Epidermal melanocyte (primary cell): ENCODE data around the gene FNTB.

Source experiments
- DNase-seq: peaks from one replicate; pipeline ENCODE4 v3.0.0; 2011; ENCODE audit warnings: low spot score; ENCODE audit not compliant: insufficient read length

The FNTB gene

DNA sequence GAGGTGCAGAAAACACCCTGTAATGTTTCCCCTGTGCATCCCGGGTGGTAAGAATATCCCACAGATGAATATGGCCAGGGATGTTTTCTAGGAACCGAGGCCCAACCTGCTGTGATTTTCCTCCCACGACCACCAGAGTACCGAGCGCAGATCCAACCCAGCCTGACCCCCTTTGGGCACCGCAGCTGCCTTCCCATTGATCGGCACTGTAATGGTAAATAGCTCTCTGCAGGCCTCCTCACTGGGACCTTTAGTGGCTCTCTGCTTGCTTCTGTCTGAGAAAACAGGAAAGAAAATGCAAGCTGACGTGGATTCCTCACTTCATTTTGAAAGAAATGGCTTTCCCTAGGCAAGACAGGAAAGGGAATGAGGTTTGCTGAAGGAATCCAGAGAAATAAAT lies 12.1 kb upstream of the FNTB start:
- no peak for DNase-seq

DNA sequence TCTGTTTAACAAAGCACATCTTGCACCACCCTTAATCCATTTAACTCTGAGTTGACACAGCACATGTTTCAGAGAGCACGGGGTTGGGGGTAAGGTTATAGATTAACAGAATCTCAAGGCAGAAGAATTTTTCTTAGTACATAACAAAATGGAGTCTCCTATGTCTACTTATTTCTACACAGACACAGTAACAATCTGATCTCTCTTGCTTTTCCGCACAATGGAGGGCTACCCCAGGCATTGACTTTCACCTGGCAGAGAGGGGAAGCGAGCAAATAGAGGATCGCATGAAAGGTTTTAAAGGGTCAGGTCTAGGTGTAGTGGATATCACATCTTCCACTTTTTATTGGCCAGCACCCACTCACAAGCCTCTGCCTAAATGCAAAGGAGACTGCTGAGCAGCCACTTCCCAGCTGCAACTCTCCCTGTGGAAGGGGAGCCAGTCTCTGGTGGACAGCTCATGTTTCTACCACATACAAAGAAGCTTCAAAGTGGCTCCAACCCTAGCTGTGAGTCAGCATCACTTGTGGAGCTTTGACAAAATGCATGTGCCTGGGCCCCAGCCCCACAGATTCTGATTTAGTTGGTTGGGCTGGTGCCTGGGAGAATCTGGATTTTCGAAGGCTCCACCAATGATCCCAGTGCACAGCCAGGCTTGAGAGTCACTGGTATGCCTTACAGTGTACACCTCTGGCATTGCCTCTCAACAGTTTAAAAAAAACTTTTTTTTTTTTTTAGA lies 7.2 kb upstream of the FNTB start:
- no peak for DNase-seq

DNA sequence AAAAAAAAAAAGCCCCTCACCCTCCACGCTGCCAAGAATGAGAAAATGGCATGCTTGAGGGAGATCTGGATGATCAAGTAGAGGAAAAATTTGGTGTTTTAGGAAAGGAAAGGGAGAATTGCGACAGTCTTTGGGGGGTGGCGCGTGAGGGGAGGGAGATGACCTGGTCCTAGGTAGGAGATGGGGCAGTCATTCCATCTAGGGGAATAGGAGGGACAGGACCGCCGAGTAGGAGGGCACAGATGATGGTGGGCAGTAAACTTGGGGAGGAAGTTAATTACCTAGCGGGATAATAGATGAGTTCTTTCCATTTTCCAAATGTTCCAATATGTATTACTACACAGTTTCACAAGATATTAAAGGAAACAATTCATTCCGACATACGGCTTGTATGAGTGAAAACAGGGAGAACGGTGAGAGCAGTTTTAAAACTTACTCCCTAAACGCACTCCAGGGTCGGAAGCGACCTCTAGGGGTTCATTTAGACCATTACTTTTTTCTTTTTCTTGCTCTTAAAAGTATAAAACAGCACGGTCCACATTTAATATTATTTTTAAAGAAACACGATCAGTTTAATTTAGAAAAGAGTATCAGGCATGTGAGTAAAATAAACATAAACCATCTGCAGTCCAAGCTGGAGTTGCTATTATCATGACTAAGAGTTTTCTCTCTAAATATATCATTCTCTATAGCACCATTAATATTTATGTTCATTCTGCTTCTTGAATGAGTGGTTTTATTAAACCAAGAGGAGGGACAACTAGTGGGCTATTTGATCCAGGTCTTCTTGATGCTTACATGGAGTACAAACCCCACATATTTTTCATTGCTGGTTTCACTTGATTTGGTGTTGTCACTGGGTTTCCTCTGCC lies 3.0 kb upstream of the FNTB start:
- no peak for DNase-seq

DNA sequence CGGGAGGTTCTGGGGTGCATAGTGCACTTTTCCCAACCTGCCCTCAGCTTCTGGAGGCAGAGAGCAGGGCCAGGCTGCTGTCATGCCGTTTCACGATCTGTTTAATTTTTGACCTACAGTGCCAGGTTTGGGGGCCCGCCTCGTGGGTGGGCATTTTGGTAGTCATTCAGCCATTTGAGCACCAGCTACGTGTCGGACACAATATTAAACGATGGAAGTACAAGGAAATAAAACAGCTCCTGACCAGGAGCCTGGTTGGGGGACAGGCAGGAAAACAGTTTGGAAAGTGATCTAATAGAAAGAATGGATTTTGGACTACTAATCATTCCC lies 708 bp downstream of the FNTB start:
- DNase-seq = no peak

DNA sequence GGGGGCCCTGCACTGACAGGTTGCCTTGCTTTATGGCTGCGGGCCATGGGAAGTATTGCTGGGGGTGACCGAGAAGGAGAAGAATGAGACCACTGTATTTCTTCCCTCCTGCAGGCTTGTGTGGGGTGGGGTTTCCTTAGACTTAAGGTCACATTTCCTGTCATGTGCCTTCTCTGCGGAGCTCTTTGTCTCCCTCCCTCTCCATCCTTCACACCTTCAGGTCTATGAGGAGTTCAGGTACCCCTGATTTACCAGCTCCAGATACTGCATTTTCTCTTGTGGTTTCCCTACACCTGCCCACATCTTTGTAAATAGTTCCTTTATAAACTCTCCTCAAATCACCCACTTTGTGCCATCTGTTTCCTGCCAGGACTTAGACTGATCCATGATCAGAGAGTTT lies 3.6 kb downstream of the FNTB start:
- no peak for DNase-seq

DNA sequence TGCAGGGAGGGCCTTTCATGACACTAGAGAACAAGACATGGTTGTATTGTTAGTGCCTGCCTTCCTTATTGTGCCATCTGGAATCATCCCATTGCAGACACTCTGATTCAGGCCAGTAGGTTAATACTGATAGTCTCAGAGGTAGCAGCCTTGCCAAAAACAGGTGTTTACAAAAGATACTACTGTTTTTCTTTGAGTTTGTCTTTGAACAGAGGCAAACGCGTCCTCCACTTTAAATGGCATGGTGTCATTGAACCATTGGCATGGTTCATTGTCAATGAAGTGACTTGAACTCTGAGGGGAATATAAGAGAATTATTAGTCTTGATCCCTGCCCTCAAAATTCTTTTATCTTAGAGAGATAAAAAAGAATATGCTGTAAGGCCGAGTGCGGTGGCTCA lies 4.2 kb downstream of the FNTB start:
- no peak for DNase-seq

DNA sequence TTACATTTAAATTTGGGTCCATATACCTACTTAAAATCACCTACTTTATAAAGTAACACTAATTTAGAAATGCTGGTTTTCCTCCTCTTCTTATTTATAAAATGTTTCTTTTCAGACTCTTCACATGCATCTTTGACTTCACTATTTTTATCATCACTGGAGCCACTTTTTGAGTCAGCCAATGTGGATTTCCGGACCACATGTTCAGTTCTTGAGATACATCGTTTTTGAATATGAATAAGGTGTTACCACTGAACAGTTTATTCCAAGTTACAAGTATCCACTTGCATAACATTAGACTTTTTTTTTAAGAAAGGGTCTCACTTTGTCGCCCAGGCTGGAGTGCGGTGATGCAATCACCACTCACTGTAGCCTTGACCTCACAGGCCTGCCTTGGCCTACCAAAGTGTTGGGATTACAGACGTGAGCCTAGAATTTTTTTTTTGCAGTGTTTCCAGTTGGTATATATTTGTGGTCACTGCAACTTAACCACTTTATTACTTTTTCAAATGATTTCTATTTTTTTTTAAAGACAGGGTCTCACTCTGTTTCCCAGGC lies 5.7 kb downstream of the FNTB start:
- no peak for DNase-seq

DNA sequence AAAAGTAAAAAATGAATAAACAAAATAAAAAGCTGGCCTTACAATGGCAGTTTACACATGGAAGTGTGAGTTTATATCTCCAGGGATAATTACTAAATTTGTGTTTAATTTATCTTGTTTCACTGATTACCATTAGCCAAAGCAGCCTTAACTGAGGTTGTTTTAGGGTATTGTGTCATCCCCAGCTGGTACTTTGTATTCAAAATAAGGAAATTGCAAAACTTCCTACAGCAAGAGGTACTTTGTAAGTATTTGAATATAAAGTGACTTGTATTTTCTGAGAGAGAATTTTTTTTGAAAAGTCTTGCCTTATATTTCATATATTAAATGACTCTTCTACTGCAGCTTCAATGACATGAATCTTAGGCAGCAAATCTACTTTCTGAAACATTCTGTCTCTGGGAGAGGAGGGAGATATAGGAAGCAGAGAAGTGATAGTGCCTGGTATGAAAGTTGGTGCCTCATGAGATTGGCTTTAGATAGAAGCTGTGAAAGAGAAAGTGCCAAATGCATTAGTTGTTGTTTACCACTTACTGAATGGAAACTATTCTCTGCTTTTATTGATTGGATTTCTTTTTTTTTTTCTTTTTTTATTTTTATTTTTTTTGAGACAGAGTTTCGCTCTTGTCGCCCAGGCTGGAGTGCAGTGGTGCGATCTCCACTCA lies 6.7 kb downstream of the FNTB start:
- no peak for DNase-seq

GRCh38 chr14:64994540-64994939 lies 7.8 kb downstream of the FNTB start:
- no peak for DNase-seq

DNA sequence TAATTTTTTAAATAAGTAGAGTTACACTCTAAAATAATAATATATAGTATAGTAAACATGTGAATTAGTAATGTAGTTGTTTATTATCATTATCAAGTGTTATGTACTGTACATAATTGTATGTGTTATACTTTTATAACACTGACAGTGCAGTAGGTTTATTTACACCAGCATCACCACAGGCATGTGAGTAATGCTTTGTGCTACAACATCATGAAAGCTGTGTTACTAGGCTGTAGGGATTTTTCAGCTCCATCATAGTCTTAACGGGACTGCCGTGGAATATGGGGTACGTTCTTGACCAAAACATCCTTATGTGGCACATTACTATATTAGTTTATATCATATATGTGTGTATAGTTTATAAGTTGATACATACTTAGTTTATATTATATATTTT lies 8.6 kb downstream of the FNTB start:
- no peak for DNase-seq

DNA sequence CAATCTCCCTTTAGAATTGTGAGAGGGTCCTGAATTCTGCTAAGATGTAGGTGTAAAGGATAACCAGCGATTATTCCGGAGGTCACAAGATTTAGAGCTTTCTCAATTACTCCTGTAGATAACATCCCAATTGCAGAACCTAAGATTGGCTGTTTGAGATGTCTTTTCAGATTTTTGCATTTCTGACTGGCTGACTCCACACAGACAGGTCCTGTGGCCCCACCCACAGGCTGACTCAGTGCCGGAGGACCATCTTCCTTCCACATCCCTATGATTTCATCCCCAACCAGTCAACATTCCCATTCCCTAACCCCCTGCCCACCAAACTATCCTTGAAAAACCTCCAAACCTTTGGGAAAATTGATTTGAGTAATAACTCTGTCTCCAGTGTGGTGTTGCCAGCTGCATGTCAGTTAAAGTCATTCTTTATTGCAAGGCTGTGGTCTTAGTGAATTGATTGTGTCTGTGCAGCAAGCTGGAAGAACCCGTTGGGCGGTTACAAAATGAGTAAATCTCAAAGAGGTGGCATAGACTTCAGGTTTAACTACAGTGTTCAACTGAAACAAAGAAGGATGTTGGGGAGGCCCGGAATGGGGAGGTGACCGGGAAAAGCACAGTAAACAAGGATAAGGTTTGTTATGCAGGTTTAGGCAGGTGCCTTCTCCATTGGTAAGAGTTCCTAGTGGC lies 10.6 kb downstream of the FNTB start:
- DNase-seq = no peak

DNA sequence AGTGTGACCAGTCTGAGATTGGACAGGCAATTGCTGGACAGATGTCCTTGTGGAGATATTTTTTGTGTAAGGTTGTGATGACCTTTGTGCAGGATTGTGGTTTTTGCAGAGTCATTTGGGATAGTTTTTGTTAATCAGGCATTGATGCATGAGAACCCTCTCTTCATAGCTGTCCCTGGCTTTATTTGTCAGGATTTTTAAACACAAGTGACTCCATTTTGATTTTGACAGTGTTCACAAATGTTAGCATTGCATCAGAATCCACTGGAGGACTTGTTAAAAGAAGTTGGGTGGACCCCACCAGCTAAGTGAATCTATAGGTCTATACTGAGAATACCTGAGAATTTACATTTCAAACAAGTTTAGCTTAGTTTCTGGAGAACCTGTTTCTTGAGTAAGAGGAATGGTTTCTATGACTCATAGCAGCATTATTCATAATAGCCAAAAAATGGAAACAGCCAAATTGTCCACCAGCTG lies 11.8 kb downstream of the FNTB start:
- no peak for DNase-seq

- DNase-seq = no peak
Measured at GRCh38 chr14:65000898-65001591, 14.3 kb downstream of the FNTB start.

DNA sequence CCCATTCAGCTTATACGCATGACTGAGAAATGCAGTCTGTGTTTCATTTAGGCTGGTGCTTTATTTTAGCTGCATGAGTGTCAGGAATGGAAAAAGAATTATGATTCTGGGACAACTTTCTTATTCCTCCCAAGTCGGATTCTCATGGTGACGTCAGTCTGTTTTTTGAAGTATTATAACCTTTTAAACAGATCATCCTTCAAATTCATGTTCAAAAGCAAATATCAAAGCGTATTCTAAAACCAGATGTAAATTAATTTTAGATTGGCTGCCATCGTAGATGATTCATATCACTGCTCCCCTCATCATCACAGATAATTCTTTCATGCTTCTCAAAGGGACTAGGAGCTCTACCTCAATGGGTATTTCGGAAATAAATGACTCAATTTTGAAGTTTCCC lies 15.0 kb downstream of the FNTB start:
- no peak for DNase-seq

- no peak for DNase-seq
Measured at GRCh38 chr14:65002586-65003210, 16.0 kb downstream of the FNTB start.

DNA sequence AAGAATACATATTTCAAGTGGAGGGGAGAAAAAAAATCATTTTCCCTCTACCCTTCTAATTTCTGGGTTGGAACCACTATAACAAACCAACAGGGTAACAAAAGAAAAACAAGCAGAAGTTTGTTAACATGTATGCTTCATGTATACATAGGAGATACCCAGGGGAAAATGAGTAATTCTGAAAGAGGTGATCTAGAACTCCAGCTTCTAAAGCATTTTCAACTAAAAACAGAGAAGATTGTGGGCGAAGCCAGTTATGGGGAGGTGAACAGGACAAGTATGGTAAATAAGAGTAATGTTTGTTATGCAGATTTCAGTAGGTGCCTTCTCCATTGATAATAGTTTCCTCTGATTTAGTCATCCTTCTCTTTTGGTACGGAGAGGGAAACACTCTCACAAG lies 16.7 kb downstream of the FNTB start:
- DNase-seq = no peak

- no peak for DNase-seq
Measured at GRCh38 chr14:65006261-65006721, 19.6 kb downstream of the FNTB start.

GRCh38 chr14:65007202-65007601 lies 20.5 kb downstream of the FNTB start:
- DNase-seq = no peak

DNA sequence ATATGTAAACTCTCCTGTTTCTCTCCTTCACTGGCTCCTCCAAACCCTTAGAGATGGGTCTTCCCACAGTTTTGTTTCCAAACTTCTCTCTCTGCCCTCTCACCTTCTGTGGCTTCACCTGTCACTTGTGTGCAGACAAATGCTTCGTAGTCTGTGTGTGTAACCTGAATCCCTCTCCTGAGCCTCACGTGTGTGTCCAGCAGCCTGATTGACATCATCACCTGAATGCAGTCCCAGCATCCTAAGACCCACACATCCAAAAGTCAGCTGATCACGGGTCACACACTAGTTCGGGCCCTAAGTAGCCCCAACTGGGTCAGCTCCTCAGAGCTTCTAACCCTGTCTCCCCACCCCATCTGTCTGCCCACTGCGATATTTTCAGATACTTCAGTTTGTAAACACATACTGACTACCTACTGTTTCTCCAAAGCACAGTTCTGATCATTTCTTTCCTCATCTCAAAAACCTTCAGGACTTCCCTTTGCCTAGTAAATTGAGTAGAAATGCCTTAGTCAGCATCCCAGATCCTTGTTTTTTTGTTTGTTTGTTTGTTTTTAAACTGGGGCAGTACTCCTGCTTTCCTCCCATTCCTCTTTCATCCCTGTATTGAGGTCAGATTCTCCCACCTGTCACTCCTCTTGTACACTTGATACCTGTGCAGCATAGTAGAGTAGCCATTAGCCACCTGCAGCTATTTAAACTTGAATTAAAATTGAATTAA lies 23.7 kb downstream of the FNTB start:
- no peak for DNase-seq

DNA sequence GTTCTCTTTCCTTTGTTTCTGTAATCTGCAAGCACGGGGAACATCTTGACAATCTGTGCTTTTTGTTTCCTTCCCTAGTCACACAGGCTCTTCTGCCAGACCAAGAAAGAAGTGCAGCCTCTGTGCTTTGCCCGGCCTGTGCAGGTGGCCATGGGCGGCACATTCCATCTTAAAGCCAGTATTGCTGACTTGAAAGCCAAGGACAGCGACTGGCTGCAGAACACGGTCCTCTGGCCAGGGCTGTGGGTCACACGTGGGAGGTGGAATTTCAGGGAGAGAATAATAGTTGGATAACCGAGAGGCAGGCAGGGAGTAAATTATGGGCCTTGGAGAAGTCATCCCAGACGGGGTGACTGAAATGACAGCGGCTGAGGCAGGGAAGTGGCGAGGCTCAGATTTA lies 24.8 kb downstream of the FNTB start:
- DNase-seq = no peak
